ENCODE measurements around the gene ZNF182. TPM values are rescaled to one million over a fixed set of nuclear protein-coding genes. Genes with fewer than 3 reads are reported as not detected.
"Not testable (repeated sequence)": the region's sequence is repeated elsewhere in the genome, so short reads cannot be mapped to it uniquely, and the experiment has no call there.

ZNF182 gene
- total RNA-seq, 1 donor = 4.3 TPM

DNA sequence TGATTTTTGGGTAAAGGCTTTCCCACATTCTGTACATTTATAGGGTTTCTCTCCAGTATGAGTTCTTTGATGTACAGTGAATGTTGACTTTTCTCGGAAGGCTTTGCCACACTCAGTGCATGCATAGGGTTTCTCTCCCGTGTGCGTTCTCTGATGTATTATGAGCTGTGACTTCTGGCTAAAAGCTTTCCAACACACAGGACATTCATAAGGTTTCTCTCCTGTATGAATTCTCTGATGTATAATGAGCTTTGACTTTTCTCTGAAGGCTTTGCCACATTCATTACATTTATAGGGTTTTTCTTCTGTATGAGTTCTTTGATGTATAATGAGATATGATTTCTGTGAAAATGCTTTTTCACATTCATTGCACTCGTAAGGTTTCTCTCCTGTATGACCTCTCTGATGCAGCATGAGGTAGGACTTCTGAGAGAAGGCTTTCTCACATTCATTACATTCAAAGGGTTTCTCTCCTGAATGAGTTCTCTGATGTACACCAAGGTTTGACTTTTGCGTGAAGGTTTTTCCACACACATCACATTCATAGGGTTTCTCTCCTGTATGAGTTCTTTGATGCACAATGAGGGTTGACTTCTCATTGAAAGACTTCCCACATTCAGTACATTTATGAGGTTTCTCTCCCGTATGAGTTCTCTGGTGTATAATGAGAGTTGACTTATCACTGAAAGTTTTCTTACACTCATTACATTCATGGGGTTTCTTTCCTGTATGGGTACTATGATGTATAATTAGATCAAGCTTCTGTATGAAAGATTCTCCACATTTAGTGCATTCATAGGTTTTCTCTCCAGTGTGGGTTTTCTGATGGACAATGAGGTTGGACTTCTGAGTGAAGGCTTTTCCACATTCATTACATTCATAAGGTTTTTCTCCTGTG lies 27.3 kb downstream of the ZNF182 start:
- TF ChIP-seq, protein P1, sequence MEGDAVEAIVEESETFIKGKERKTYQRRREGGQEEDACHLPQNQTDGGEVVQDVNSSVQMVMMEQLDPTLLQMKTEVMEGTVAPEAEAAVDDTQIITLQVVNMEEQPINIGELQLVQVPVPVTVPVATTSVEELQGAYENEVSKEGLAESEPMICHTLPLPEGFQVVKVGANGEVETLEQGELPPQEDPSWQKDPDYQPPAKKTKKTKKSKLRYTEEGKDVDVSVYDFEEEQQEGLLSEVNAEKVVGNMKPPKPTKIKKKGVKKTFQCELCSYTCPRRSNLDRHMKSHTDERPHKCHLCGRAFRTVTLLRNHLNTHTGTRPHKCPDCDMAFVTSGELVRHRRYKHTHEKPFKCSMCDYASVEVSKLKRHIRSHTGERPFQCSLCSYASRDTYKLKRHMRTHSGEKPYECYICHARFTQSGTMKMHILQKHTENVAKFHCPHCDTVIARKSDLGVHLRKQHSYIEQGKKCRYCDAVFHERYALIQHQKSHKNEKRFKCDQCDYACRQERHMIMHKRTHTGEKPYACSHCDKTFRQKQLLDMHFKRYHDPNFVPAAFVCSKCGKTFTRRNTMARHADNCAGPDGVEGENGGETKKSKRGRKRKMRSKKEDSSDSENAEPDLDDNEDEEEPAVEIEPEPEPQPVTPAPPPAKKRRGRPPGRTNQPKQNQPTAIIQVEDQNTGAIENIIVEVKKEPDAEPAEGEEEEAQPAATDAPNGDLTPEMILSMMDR (IDR thresholded peaks at IDR 0.05; ENCODE audit: insufficient read depth, low read depth, low read length) = no peak
- DNase-seq (ENCODE audit: low read depth) = no peak

DNA sequence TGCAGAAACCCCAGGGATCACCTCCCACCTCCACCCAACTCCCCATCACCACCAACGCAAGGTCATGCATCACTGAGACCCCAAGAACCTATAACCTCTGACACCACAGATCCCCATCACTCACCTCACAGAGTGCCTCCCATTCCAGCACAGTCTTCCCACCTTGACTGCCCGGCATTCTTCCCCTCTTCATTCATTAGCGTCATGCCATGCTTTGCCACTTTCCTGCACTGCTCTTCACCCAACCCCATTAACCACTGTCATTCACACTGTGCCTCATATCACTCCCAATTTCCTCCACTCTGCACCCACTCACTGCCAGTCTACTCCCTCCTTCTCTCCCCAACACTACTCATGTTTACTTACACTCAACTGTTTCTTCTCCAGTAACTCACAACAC lies 30.6 kb downstream of the ZNF182 start:
- no peak for DNase-seq (ENCODE audit: low read depth)
- TF ChIP-seq, protein P1 (IDR thresholded peaks at IDR 0.05; ENCODE audit: insufficient read depth, low read depth, low read length) = no peak
- H3K4me3 ChIP-seq (ENCODE audit: low read depth, low read length) = no peak overlapping the region

More for the DNA sequence above, 27.3 kb downstream of the ZNF182 start:
- no peak overlapping the region for H3K4me3 ChIP-seq (ENCODE audit: low read depth, low read length)

DNA sequence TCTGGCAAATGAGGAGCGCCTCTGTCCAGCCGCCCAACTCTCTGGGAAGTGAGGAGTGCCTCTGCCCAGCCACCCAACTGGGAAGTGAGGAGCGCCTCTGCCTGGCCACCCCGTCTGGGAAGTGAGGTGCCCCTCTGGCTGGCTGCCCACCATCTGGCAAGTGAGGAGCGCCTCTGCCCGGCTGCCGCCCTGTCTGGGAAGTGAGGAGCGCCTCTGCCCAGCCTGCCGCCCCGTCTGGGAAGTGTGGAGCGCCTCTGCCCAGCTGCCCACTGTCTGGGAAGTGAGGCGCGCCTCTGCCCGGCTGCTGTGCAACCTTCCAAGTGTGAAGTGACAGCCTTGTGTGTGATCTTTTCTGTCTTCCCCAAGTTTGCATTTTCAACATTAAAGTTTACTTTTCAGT lies 38.3 kb downstream of the ZNF182 start:
- not testable (repeated sequence) for DNase-seq (ENCODE audit: low read depth)

DNA sequence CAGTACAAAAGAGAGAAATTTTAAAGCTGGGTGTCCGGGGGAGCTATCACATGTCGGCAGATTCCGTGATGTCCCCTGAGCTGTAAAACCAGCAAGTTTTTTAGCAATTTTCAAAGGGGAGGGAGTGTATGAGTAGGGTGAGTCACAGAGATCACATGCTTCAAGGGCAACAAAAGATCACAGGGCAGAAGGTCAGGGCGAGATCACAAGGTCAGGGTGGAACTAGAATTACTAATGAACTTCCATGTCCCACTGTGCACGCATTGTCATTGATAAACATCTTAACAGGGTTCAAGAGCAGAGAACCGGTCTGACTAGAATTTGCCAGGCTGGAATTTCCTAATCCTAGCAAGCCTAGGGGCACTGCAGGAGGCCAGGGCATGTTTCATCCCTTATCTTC lies 42.0 kb downstream of the ZNF182 start:
- not testable (repeated sequence) for DNase-seq (ENCODE audit: low read depth); H3K4me3 ChIP-seq (ENCODE audit: low read depth, low read length)

More for the DNA sequence above, 38.3 kb downstream of the ZNF182 start:
- H3K4me3 ChIP-seq (ENCODE audit: low read depth, low read length) = not testable (repeated sequence)

DNA sequence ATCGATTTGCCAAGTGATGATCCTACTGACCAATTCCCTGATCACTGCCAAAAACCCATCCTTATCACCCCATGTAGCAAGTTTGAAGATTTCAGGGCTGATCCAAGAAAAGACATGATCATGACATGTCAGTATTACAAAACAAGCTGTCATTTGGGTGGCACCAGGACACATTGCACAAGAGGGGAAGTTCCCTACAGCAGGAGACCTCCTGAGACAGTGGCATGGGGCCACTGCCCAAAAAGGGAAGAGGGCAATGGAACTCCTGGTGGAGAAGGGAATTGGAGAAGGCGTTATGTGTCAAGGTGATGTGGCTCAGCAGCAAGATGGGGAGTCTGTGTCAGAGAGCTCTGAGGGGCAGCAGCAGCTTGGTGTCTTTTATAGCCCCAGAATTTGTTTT lies 43.4 kb downstream of the ZNF182 start:
- no peak overlapping the region for H3K4me3 ChIP-seq (ENCODE audit: low read depth, low read length)
- TF ChIP-seq, protein P1 (IDR thresholded peaks at IDR 0.05; ENCODE audit: insufficient read depth, low read depth, low read length) = no peak
- no peak for DNase-seq (ENCODE audit: low read depth)

DNA sequence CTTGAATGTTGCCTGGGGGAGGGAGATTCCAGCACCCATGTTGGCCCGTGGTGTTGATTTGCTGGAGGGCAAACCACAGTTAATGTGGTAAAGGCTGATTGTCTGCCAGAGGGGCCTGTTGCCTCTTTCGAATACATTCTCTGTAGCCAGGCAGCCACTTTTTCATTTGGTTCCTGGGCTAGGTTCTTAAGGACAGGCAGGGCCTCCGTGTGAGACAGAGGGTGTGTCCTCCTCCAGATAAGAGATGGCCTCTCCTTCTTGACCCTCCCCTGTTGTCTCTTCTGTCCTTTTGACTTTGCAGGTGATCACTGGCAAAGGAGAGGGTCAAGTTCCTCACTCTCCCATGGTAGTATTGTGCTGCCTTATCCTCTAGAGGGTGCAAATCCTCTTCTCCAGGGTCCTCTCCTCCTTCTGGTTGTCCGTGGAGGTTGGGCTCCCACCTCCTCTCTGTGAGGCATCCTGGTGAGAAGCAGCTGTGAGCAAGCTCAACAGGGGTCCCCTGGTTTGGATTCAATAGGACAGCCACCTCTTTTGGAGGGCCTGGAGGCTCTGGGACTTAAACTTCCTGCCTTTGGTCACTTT lies 44.9 kb downstream of the ZNF182 start:
- DNase-seq (ENCODE audit: low read depth) = peak; percentile 7
- TF ChIP-seq, protein P1 (IDR thresholded peaks at IDR 0.05; ENCODE audit: insufficient read depth, low read depth, low read length) = peak; percentile 37
- no peak overlapping the region for H3K4me3 ChIP-seq (ENCODE audit: low read depth, low read length)

DNA sequence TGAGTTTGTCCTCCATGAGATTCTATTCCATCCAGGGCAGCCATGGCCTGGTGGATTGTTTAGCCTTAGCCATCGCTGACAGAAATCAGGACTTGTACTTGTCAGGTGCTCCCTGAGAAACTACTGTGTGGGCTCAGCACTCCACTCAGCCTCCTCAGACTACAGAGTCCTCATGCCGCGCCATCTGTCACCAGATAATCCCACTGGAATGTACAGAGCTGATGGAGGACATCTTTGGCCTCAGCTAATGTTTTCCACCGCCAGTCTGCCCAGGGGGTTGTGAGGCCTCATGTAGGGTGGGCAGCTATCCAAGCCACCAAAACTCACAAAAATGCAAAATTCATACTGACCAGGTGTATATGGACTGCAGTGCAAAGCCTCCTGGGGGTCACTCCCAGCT lies 45.6 kb downstream of the ZNF182 start:
- H3K4me3 ChIP-seq (ENCODE audit: low read depth, low read length); DNase-seq (ENCODE audit: low read depth): not testable (repeated sequence)

DNA sequence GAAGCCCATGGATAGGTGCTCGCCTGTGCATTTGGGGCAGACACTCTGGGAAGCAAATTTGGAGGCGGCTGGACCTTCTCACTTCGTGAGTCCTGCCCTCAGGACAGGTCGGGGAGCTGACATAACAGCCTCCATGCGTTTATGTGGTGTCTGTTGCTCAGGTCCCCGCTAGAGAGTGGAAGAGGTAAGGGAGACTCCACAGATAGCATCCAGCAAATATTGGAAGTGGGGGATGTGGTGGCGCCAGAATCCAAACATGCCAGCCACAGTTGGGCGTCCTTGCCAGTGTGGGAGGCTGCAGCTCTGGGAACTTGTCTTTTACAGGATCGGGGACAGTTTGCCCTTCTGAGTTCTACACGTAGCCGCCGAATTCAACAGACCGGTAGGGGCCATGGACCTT lies 47.8 kb downstream of the ZNF182 start:
- H3K4me3 ChIP-seq (ENCODE audit: low read depth, low read length) = no peak overlapping the region
- no peak for DNase-seq (ENCODE audit: low read depth)
- TF ChIP-seq, protein P1 (IDR thresholded peaks at IDR 0.05; ENCODE audit: insufficient read depth, low read depth, low read length) = no peak

DNA sequence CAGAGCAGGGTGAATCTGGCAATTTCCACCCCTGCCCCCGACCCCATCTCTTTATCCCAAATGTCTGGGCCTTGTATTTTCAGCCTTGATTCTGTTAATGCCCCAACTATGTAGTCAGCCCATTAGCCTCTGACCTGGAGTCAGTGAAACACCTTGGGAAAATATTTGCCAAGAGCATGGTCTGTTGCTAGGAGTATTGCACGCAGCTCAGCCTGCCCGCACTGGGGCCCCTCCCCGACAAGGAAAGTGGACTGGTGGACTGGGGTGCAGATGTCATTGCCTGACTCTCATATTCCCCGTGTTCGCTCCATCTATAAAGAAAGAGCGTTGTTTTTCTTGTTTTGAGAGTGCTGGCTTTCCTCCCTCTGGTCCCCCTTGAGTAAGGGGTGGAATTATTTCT lies 48.5 kb downstream of the ZNF182 start:
- H3K4me3 ChIP-seq (ENCODE audit: low read depth, low read length); DNase-seq (ENCODE audit: low read depth): not testable (repeated sequence)
